GM12864 (cell line): ENCODE measurements around the gene OR51V1.

Experiments used
- DNase-seq: peaks from one replicate; pipeline ENCODE4 v3.0.0-alpha.2; 2011; ENCODE audit warnings: low read depth
- H3K4me3 ChIP-seq: 2 replicates; pipeline ENCODE4 v1.5.1; 2011; ENCODE audit warnings: mild to moderate bottlenecking, low read depth, low read length, control low read depth
- CTCF ChIP-seq: IDR thresholded peaks from 2 replicates; pipeline ENCODE4 v1.5.1; 2011; ENCODE audit warnings: low read depth, mild to moderate bottlenecking, moderate library complexity, low read length, control low read depth, inconsistent platforms; ENCODE audit errors: missing control alignments

Gene OR51V1

GRCh38 chr11:5198285-5198684 lies 2.2 kb downstream of the OR51V1 start:
- no peak overlapping the region for H3K4me3 ChIP-seq
- DNase-seq, result no peak
- TF ChIP-seq CTCF, result no peak

GRCh38 chr11:5197536-5197935 lies 2.9 kb downstream of the OR51V1 start:
- no peak for TF ChIP-seq CTCF
- no peak for DNase-seq
- H3K4me3 ChIP-seq, result no peak overlapping the region

- DNase-seq, result no peak
- no peak overlapping the region for H3K4me3 ChIP-seq
- TF ChIP-seq CTCF, result no peak
Measured at GRCh38 chr11:5196731-5197130, 3.8 kb downstream of the OR51V1 start.

GRCh38 chr11:5196067-5196466 lies 4.4 kb downstream of the OR51V1 start:
- no peak overlapping the region for H3K4me3 ChIP-seq
- TF ChIP-seq CTCF, result no peak

GRCh38 chr11:5192738-5193137 lies 7.7 kb downstream of the OR51V1 start:
- TF ChIP-seq CTCF, result no peak
- no peak for DNase-seq
- H3K4me3 ChIP-seq, result no peak overlapping the region

More at GRCh38 chr11:5196067-5196466, 4.4 kb downstream of the OR51V1 start:
- DNase-seq, result no peak

GRCh38 chr11:5188201-5188600 lies 12.3 kb downstream of the OR51V1 start:
- no peak for DNase-seq
- TF ChIP-seq CTCF, result no peak
- H3K4me3 ChIP-seq, result no peak overlapping the region

- no peak overlapping the region for H3K4me3 ChIP-seq
- TF ChIP-seq CTCF, result no peak
- DNase-seq, result no peak
Measured at GRCh38 chr11:5178046-5178837, 22.2 kb downstream of the OR51V1 start.
